GM12878 (cell line): ENCODE measurements around the gene FDX2. TPM values are rescaled to one million over a fixed set of nuclear protein-coding genes. Genes with fewer than 3 reads are reported as not detected.

Experiments used
- CBX3 ChIP-seq: fragments of 200-600 bp; sonication (generic); IDR thresholded peaks from 2 replicates; pipeline ENCODE4 v1.6.1; 2016; ENCODE audit warnings: low read depth, borderline replicate concordance
- LARP7 ChIP-seq: fragments of 450-650 bp; IDR thresholded peaks from 2 replicates; pipeline ENCODE4 v1.6.1; 2017; ENCODE audit warnings: mild to moderate bottlenecking
- PKNOX1 ChIP-seq: fragments of 450-650 bp; IDR thresholded peaks from 2 replicates; pipeline ENCODE4 v1.6.1; 2016; ENCODE audit warnings: mild to moderate bottlenecking
- ZBTB11 ChIP-seq: fragments of 450-650 bp; formaldehyde crosslinking; IDR thresholded peaks from 2 replicates; pipeline ENCODE4 v1.5.0; 2022; ENCODE audit warnings: mild to moderate bottlenecking, missing genetic modification characterization
- ZBTB4 ChIP-seq: fragments of 450-650 bp; formaldehyde crosslinking; IDR thresholded peaks from 2 replicates; pipeline ENCODE4 v1.4.0; 2022; ENCODE audit warnings: mild to moderate bottlenecking, moderate library complexity
- polyA plus RNA-seq, 11 experiments: library from polyadenylated mRNA; depleted of rRNA in 4 of 11; unstranded in 6 of 11; stranded (reverse) in 5 of 11; fragments of >200 nt; fragmentation: Nextera tagmentation in 4 of 11; fragmentation: Illumina TruSeq in 1 of 11; extraction: Ambion mirVana in 4 of 11; extraction: Trizol in 1 of 11; gene quantifications; 1 replicate in 1 of 11; 2 replicates in 10 of 11; pipeline versions ENCODE4 v1.2.1 to v1.2.3, GENCODE V29; 2011 to 2016; ENCODE audit warnings: inconsistent platforms in 2 of 11, missing spikeins in 2 of 11, low read depth in 1 of 11
- total RNA-seq, 4 experiments: library from RNA; depleted of rRNA in 3 of 4; stranded (reverse); fragments of >200 nt in 3 of 4; fragmentation: Illumina TruSeq in 1 of 4; extraction: Trizol in 1 of 4; gene quantifications; 2 replicates each; pipeline versions ENCODE4 v1.2.1 to v1.2.3, GENCODE V29; 2013 to 2021

The FDX2 gene
- total and polyA plus RNA-seq, 10 of the 15 experiments (the other 5 are each of a cell fraction or from before 2014, with no cell fraction given): 1.4 to 50.4 (median 24.7) TPM

GRCh38 chr19:10315335-10316214 is at the start of gene FDX2 (continued):
- TF ChIP-seq PKNOX1 (0 out of 2 replicates have a peak, but pooled peaks have one; percentile 25), ZBTB11 (peak; percentile 61), ZBTB4 (CRISPR knock-in tag) (peak; percentile 91), LARP7 (peak; percentile 42; the same call in 1 of the 2 replicates), CBX3 (no peak)
